OCI-LY7 (cell line): ENCODE results near the gene CEP192.

Experiments used
- CTCF ChIP-seq: fragments of 200-600 bp; sonication (generic); conservative IDR thresholded peaks from 2 replicates; pipeline ENCODE4 v1.5.1; 2014; ENCODE audit warnings: mild to moderate bottlenecking, antibody characterized with exemption, low read length, moderate library complexity, mixed read lengths
- EZH2phosphoT487 ChIP-seq: fragments of 200-600 bp; sonication (generic); IDR thresholded peaks from 2 replicates; pipeline ENCODE4 v1.6.1; 2018; ENCODE audit warnings: low read depth, borderline replicate concordance, mild to moderate bottlenecking, mixed run types, antibody characterized with exemption, low read length, moderate library complexity, mixed read lengths

DNA sequence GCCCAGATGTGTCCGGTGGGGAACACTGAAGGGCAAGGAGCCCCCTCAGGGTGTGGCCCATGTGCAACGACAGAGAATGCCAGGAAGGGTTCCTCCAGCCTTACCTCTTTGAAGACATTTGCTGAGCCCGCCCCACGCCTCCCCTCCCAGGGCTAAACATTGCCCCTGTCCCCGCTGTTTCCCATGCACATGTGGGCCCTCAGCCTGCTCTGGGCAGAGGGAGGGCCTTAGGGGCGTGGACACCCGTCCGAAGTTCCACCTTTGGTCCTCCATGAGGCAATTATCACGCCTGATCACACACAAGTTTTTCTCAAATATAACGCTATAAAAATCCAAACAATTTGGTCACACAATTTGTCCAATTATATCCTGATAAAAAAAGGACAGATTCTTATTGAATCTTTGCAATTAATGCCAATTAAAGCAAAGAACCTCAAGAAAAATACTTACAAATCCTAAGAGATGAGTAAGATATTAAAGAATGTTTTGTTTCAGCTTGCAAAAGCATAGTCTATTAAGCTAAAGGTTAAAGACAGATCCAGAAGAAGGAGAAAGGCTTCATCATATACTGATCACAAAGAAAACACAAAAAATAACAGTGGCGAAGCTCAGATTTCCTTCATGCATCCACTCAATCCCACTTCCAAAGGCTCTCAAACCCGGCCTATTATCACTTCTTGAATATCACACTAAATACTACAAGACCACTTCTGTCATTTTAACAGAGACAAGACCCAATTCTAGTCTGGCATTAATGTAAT lies 172.2 kb downstream of the CEP192 start:
- no peak for TF ChIP-seq CTCF
- TF ChIP-seq EZH2phosphoT487: no peak
